IPS-18a (cell line): ENCODE measurements around the gene PLAAT3.
"Not testable (repeated sequence)": the region's sequence is repeated elsewhere in the genome, so short reads cannot be mapped to it uniquely, and the experiment has no call there.

Experiments used
- H3K27ac ChIP-seq: one replicate; pipeline ENCODE4 v1.5.1; 2013; ENCODE audit warnings: low read length
- H3K27me3 ChIP-seq: one replicate; pipeline ENCODE4 v1.6.1; 2013; ENCODE audit warnings: mild to moderate bottlenecking, low read length; ENCODE audit not compliant: control insufficient read depth, insufficient read depth
- H3K36me3 ChIP-seq: one replicate; pipeline ENCODE4 v1.6.1; 2013; ENCODE audit warnings: low read depth, low read length; ENCODE audit not compliant: control insufficient read depth
- H3K4me1 ChIP-seq: one replicate; pipeline ENCODE4 v1.6.1; 2013; ENCODE audit warnings: low read depth, low read length; ENCODE audit not compliant: control insufficient read depth
- H3K4me3 ChIP-seq: one replicate; pipeline ENCODE4 v1.5.1; 2013; ENCODE audit warnings: low read length
- H3K9ac ChIP-seq: one replicate; pipeline ENCODE4 v1.6.1; 2013; ENCODE audit warnings: mild to moderate bottlenecking, low read length, moderate library complexity
- H3K9me3 ChIP-seq: one replicate; pipeline ENCODE4 v1.6.1; 2013; ENCODE audit warnings: low read depth, low read length; ENCODE audit not compliant: control insufficient read depth

PLAAT3 gene

GRCh38 chr11:63532799-63533475, 81.3 kb downstream of the PLAAT3 start:
- H3K27ac ChIP-seq, result no peak overlapping the region

GRCh38 chr11:63532117-63532516, 82.1 kb downstream of the PLAAT3 start:
- peaks cover 45% of the 10 kb centered on the region for H3K4me1 ChIP-seq
- H3K4me3 ChIP-seq, result peak overlapping the region; percentile 31
- H3K27ac ChIP-seq, result no peak overlapping the region
- no peak overlapping the region for H3K9ac ChIP-seq
- no peaks in the 10 kb centered on the region for H3K9me3 ChIP-seq
- H3K27me3 ChIP-seq, result no peaks in the 10 kb centered on the region
- H3K36me3 ChIP-seq, result no peaks in the 10 kb centered on the region

More at GRCh38 chr11:63532799-63533475, 81.3 kb downstream of the PLAAT3 start:
- H3K36me3 ChIP-seq, result no peaks in the 10 kb centered on the region
- H3K27me3 ChIP-seq, result no peaks in the 10 kb centered on the region
- no peak overlapping the region for H3K9ac ChIP-seq
- no peak overlapping the region for H3K4me3 ChIP-seq
- H3K4me1 ChIP-seq, result peaks cover 38% of the 10 kb centered on the region
- no peaks in the 10 kb centered on the region for H3K9me3 ChIP-seq

GRCh38 chr11:63531074-63531792, 83.0 kb downstream of the PLAAT3 start:
- H3K9me3 ChIP-seq, result not testable (repeated sequence)

GRCh38 chr11:63530021-63530420, 84.2 kb downstream of the PLAAT3 start:
- Histone ChIP-seq H3K27ac (peak overlapping the region; percentile 9), H3K4me1 (peaks cover 45% of the 10 kb centered on the region), H3K27me3 (no peaks in the 10 kb centered on the region), H3K9me3 (no peaks in the 10 kb centered on the region), H3K36me3 (no peaks in the 10 kb centered on the region), H3K9ac (no peak overlapping the region), H3K4me3 (no peak overlapping the region)

More at GRCh38 chr11:63531074-63531792, 83.0 kb downstream of the PLAAT3 start:
- H3K4me3 ChIP-seq, result peak overlapping the region; percentile 31
- H3K27me3 ChIP-seq, H3K36me3 ChIP-seq, H3K9ac ChIP-seq, H3K27ac ChIP-seq: not testable (repeated sequence)
- H3K4me1 ChIP-seq, result peaks cover 45% of the 10 kb centered on the region

- not testable (repeated sequence) for H3K9ac ChIP-seq
- peak overlapping the region; percentile 6 for H3K4me3 ChIP-seq
- H3K4me1 ChIP-seq, result peaks cover 45% of the 10 kb centered on the region
Observed at GRCh38 chr11:63529373-63529772, 84.9 kb downstream of the PLAAT3 start.

GRCh38 chr11:63528729-63529278, 85.4 kb downstream of the PLAAT3 start:
- not testable (repeated sequence) for H3K9ac ChIP-seq, H3K9me3 ChIP-seq, H3K36me3 ChIP-seq, H3K27me3 ChIP-seq, H3K4me3 ChIP-seq, H3K27ac ChIP-seq
- peaks cover 45% of the 10 kb centered on the region for H3K4me1 ChIP-seq

More at GRCh38 chr11:63529373-63529772, 84.9 kb downstream of the PLAAT3 start:
- H3K27me3 ChIP-seq, H3K9me3 ChIP-seq, H3K36me3 ChIP-seq: not testable (repeated sequence)
- peak overlapping the region; percentile 21 for H3K27ac ChIP-seq

- not testable (repeated sequence) for H3K27me3 ChIP-seq, H3K9ac ChIP-seq, H3K4me3 ChIP-seq, H3K9me3 ChIP-seq, H3K27ac ChIP-seq, H3K36me3 ChIP-seq
- peaks cover 39% of the 10 kb centered on the region for H3K4me1 ChIP-seq
Observed at GRCh38 chr11:63528156-63528555, 86.1 kb downstream of the PLAAT3 start.

- Histone ChIP-seq H3K36me3 (no peaks in the 10 kb centered on the region), H3K9me3 (peaks cover 6% of the 10 kb centered on the region), H3K9ac (no peak overlapping the region), H3K4me3 (no peak overlapping the region), H3K4me1 (peaks cover 34% of the 10 kb centered on the region), H3K27me3 (no peaks in the 10 kb centered on the region), H3K27ac (peak overlapping the region; percentile 54)
Observed at GRCh38 chr11:63527667-63528066, 86.6 kb downstream of the PLAAT3 start.
